GM20000 (cell line): Measurements from ENCODE around the gene KCTD17.
A peak's percentile ranks its signal among the peaks of the same experiment; 100 is the strongest.

Experiments used
- DNase-seq: peaks from one replicate; pipeline ENCODE4 v3.0.0; 2012; ENCODE audit warnings: low spot score
- TF ChIP-seq, protein P1 (sequence below): IDR thresholded peaks from 2 replicates; pipeline ENCODE4 v1.5.1; 2012; ENCODE audit warnings: mild to moderate bottlenecking, control low read depth; ENCODE audit errors: extremely low read depth, missing control alignments

KCTD17 gene

GRCh38 chr22:37083914-37084313, 32.4 kb downstream of the KCTD17 start:
- TF ChIP-seq, protein P1, sequence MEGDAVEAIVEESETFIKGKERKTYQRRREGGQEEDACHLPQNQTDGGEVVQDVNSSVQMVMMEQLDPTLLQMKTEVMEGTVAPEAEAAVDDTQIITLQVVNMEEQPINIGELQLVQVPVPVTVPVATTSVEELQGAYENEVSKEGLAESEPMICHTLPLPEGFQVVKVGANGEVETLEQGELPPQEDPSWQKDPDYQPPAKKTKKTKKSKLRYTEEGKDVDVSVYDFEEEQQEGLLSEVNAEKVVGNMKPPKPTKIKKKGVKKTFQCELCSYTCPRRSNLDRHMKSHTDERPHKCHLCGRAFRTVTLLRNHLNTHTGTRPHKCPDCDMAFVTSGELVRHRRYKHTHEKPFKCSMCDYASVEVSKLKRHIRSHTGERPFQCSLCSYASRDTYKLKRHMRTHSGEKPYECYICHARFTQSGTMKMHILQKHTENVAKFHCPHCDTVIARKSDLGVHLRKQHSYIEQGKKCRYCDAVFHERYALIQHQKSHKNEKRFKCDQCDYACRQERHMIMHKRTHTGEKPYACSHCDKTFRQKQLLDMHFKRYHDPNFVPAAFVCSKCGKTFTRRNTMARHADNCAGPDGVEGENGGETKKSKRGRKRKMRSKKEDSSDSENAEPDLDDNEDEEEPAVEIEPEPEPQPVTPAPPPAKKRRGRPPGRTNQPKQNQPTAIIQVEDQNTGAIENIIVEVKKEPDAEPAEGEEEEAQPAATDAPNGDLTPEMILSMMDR, result no peak
- DNase-seq, result no peak

DNA sequence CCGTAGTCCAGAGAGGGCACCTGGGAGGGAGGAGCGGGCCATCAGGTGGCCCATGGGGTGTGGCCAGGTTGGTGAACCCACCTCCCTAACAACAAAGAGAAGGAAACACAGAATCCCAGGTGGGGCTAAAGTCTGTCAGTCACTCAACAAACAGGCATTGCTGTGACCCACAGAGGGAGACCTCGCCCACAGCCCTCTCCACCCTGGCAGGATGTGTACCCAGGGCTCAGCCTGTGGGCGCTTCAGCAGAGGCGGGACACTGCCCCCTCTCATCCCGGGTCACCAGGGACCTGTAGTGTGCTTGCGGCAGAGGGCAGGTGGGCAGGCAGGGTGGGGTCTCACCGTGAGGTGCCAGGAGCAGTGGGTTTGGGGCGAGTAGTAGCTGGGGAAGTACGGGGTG, 32.8 kb downstream of the KCTD17 start:
- no peak for DNase-seq
- TF ChIP-seq, protein P1, result no peak

DNA sequence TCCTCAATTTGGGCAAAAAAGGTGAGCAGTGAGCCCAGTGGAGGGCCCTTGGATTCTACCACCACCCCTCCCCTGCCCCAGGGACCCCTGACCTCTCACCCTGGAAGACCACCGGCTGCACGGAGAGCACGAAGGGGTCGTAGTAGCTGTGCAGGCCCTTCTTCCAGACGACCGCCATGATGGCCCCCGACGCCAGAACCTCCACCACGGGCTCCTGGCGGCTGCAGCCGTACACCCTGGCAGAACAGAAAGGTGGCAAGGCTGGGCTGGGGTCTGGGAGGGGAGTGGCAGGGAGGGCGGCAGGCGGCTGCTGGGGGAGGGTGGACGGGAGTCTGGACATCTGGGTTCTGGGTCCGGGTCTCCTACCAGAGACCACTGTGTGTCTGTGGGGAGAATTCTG, 34.6 kb downstream of the KCTD17 start:
- DNase-seq, result no peak
- TF ChIP-seq, protein P1, result no peak

DNA sequence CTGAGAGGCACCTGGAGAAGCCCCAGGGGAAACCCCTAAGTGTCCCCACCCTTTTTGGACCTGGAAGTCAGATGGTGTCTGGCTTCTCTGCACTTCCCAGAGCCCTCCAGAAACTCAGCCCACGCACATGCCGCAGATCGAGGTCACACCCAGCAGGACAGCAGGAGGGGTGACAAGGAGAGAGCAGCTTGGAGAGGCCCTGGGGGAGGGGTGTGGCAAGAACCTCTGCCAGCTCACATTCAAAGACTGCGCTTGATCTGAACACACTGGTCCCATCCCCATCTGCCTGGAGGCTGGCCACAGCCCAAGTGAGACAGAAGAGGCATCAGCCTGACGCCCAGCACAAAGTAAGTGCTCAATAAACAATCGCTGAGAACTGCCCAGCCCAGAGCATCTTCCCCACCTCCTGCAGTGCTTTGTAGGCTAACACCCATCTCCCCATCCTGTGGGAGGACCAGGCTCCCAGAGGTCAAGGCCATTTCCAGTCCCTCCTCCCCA, 36.6 kb downstream of the KCTD17 start:
- no peak for DNase-seq
- TF ChIP-seq, protein P1, result no peak

- DNase-seq, result peak; percentile 61
- TF ChIP-seq, protein P1, result no peak
Measured at GRCh38 chr22:37088750-37089408, 37.3 kb downstream of the KCTD17 start.

DNA sequence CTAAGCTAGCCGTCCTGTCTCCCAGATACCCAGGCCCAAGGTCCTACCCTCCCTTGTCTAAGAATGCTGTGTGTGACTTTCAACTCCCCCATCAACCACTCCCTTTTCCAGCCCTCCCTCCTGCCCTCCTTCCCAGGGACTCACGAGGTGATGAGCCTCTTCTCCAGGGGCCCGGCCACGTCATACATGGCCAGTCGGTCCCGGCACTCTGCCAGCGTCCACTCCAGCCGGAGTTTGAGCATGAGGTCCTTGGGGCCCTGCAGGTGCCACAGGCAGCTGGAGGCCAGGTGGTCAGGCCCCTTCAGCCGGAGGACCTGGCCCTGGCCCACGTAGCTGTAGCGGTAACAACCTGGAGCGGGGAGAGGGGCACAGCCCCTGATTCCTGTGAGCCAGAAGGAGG, 37.9 kb downstream of the KCTD17 start:
- TF ChIP-seq, protein P1, result no peak
- DNase-seq, result no peak

GRCh38 chr22:37090920-37091695, 39.6 kb downstream of the KCTD17 start:
- TF ChIP-seq, protein P1, result no peak
- no peak for DNase-seq
